Epithelial cell of esophagus (primary cell): ENCODE results near the gene CCHCR1.
A peak's percentile ranks its signal among the peaks of the same experiment; 100 is the strongest.
"Not testable (repeated sequence)": the region's sequence is repeated elsewhere in the genome, so short reads cannot be mapped to it uniquely, and the experiment has no call there.

Source experiments
- DNase-seq: peaks from one replicate; pipeline ENCODE4 v3.0.0; 2010; ENCODE audit warnings: low read depth
- H3K4me3 ChIP-seq: 2 replicates; pipeline ENCODE4 v1.5.1; 2011; ENCODE audit warnings: mild to moderate bottlenecking, low read length, control low read depth
- TF ChIP-seq, protein P1 (sequence below): IDR thresholded peaks from 2 replicates; pipeline ENCODE4 v1.5.1; 2011; ENCODE audit warnings: low read depth, mild to moderate bottlenecking, low read length, control low read depth, inconsistent platforms; ENCODE audit not compliant: insufficient read depth; ENCODE audit errors: missing control alignments

Gene CCHCR1

DNA sequence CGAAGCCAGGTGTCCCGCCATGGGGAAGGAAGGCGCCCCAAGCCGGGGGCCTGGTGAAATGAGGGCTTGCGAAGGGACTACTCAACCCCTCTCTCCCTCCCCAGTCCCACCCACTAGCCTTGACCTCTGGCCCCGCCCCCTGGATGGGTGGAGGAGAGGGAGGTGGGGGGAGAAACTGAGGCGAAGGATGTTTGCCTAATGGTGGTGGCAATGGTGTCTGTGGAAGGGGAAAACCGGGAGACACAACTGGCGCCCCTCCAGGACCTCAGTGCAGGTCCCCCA is 12.9 kb upstream of the CCHCR1 start, which contains the start of gene POU5F1:
Gene POU5F1, minus strand, starts transcription at position 83 of the 282 bp plus-strand sequence. Its CDS starts 62 bp downstream, at position 21.
- H3K4me3 ChIP-seq: no peak within 1 kb of the TSS
- TF ChIP-seq, protein P1, sequence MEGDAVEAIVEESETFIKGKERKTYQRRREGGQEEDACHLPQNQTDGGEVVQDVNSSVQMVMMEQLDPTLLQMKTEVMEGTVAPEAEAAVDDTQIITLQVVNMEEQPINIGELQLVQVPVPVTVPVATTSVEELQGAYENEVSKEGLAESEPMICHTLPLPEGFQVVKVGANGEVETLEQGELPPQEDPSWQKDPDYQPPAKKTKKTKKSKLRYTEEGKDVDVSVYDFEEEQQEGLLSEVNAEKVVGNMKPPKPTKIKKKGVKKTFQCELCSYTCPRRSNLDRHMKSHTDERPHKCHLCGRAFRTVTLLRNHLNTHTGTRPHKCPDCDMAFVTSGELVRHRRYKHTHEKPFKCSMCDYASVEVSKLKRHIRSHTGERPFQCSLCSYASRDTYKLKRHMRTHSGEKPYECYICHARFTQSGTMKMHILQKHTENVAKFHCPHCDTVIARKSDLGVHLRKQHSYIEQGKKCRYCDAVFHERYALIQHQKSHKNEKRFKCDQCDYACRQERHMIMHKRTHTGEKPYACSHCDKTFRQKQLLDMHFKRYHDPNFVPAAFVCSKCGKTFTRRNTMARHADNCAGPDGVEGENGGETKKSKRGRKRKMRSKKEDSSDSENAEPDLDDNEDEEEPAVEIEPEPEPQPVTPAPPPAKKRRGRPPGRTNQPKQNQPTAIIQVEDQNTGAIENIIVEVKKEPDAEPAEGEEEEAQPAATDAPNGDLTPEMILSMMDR: no peak
- no peak for DNase-seq

DNA sequence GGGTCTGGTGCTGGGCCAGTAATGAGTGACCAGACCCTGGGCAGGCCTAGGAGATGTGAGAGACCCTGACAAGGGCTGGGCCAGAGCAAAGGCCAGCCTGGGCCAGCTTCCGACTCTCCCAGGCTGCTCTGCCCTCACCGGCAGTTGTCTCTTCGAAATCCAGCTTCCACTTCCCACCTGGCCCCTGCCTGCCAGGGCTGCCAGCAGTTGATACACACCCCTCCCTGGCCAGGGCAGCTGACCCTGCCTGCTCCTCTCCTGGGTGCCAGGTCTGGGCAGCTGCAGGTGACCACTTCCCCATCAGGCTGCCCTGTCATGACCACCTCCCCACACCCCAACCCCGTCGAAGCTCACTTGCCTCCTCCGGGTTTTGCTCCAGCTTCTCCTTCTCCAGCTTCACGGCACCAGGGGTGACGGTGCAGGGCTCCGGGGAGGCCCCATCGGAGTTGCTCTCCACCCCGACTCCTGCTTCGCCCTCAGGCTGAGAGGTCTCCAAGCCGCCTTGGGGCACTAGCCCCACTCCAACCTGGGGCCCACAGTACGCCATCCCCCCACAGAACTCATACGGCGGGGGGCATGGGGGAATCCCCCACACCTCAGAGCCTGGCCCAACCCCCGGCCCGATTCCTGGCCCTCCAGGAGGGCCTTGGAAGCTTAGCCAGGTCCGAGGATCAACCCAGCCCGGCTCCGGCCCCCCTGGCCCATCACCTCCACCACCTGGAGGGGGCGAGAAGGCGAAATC is 12.4 kb upstream of the CCHCR1 start:
- DNase-seq, H3K4me3 ChIP-seq: not testable (repeated sequence)

DNA sequence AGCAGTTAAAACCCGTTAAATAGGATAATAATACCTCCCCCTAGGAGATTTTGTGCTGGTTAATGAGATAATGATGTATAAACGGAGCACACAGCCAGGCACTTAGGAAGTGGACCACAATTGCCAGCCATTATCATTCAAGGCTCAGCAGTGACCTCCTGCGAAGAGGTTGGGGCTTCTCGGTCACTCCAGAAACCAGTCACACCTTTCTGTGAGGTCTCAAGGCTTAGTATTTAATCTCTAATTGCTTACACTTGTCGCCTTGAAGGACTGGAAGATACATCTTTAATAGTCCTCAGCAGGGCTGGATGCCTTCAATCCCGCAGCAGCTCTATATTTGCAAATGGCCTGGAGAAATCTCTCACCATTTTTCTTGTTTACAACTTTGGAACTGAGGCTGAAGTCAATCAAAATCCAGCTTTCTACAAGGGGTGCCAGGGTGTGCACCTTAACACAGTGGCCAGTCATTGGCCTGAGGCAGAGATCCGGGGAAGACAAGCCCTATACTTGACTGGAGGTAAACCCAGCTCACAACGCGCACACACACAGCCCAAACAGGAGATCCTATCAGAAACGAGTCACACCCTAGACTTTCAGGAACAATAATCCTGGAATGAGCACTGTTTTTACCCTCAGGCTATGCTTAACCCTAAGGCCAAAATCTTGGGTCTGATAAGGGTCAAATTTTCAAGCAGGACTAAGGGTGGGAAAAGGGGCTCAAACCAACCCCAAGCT is 11.7 kb upstream of the CCHCR1 start:
- DNase-seq: no peak
- TF ChIP-seq, protein P1: no peak
- H3K4me3 ChIP-seq: no peak overlapping the region

DNA sequence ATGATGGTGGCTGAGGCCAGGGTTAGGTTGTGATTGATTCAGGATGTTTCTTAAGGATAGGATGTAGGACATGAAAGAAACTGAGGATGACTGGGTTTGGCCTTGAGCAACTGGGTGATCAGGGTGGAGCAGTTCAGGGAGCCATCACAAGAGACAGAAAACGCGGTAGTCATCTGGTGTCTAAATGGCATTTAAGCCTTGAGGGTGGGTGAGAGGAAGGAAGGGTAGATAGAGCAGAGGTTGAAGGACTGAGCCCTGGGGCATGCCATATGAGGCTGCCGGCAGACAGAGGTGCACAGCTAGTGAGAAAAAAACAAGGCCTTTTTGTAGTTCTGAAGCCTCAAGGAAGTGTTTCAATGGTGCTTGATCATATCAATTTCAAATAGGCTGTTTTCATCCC is 11.0 kb upstream of the CCHCR1 start:
- DNase-seq: no peak
- no peak overlapping the region for H3K4me3 ChIP-seq
- TF ChIP-seq, protein P1: no peak

DNA sequence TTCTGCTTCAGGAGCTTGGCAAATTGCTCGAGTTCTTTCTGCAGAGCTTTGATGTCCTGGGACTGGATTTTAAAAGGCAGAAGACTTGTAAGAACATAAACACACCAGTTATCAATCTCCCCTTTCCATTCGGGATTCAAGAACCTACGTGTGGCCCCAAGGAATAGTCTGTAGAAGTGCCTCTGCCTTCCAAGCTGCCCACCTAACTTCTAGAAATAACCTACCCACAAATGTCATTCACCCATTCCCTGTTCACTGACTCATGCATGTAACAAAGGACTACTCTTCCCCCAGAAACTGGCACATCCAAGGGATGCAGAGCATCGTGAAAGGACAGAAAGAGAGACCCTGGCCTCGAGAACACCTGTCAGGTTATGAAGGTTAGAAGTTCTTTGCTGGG is 8.4 kb upstream of the CCHCR1 start:
- TF ChIP-seq, protein P1: no peak
- H3K4me3 ChIP-seq: no peak overlapping the region
- no peak for DNase-seq

DNA sequence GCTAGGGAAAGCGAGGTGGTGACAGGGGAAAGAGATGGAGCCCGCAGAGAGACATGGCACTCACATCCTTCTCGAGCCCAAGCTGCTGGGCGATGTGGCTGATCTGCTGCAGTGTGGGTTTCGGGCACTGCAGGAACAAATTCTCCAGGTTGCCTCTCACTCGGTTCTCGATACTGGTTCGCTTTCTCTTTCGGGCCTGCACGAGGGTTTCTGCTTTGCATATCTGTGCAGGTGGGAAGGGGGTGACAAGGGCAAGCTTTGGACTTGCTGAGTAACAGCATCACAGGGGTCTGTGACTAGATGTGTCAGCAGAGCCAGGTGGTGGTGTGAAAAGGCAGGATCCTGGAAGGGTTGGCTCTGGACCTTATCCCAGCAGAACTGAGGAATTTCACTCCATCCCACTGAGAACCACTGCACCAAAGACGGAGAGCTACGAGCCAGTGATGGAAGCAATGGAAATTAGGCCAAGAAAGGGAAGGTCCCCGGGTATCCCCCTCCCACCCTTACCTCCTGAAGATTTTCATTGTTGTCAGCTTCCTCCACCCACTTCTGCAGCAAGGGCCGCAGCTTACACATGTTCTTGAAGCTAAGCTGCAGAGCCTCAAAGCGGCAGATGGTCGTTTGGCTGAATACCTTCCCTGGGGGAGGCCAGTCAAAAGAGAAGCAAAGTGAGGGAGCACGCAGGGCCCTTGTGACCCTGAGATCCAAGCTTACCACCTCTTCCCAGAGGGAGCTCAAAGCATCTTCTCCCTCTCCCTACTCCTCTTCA is 7.6 kb upstream of the CCHCR1 start:
- DNase-seq: not testable (repeated sequence)

DNA sequence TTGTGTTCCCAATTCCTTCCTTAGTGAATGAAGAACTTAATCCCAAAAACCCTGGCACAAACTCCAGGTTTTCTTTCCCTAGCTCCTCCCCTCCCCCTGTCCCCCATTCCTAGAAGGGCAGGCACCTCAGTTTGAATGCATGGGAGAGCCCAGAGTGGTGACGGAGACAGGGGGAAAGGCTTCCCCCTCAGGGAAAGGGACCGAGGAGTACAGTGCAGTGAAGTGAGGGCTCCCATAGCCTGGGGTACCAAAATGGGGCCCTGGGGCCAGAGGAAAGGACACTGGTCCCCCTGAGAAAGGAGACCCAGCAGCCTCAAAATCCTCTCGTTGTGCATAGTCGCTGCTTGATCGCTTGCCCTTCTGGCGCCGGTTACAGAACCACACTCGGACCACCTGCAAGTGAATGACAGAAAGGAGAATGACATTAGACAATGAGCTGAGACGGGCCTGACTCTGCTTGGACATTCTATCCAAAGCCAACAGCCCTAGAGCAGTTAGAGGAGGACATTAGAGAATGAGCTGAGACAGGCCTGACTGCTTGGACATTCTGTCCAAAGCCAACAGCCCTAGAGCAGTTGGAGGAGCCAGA is 7.0 kb upstream of the CCHCR1 start:
- not testable (repeated sequence) for H3K4me3 ChIP-seq, DNase-seq

More for the DNA sequence above, 7.6 kb upstream of the CCHCR1 start:
- not testable (repeated sequence) for H3K4me3 ChIP-seq

DNA sequence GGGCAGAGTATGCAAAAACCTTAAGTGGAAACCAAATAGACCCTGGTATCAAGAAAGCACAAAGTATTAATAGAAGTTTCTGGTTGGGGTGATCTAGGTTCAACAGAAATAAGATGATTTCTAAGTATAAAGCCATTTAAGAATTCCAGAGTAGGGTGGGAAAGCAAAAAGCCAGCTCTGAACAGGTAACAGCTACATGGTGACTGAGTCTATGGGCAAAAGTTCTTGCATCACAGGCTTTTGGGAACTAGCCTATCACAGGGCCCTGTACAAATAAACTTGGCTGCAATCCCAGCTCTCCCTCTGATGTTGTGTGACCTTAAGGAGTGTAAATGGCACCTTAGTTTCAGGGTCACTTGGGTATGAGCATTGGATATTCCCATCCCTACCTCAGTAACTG is 6.3 kb upstream of the CCHCR1 start:
- TF ChIP-seq, protein P1: no peak
- no peak overlapping the region for H3K4me3 ChIP-seq
- DNase-seq: peak; percentile 61
